Measurements from ENCODE around the gene NUTF2. TPM values are rescaled to one million over a fixed set of nuclear protein-coding genes. Genes with fewer than 3 reads are reported as not detected.

NUTF2 gene
- total and polyA plus RNA-seq, 2 donors (not counting 1 experiment from before 2014, with no cell fraction given), result 50.1 to 87.3 TPM

DNA sequence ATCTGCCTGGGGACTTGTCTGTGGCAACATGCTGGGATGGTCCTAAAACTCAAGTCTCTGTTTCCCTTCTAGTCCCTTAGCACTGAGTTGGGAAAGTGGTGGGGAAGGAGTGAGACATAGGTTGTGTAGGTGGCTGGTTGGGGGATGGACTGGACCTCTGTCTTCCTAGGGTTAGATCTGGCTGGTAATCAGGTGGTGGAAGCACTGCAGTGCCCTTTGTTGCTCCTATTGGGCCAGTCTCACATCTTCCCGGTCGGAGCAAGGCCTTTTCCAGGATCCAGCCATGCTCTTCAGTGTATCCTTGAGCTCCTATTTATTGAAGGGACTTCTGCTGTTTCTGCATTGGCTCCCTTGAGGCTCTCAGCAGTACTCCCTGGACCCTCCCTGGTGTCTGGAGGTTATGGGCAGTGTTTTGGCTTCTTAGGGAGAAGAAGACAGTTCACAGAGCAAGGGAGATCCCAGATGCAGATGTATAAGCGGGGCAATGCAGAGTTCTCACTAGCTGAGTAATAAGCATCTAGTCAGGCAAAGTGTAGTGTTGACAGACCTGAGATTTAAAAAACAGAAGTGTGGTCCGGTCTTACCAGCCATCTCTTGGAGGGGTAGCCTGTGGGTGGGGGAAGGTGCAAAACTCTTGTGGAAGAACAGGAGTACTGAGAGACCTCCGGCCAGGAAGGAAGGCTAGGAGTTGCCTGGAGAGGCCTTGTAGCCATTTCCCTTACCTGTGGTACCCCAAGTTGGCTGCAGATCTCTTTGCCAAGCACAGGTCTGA, 1.3 kb upstream of the NUTF2 start:
- WGBS (ENCODE audit: insufficient coverage), result 81% methylated on average over 5 of the region's 5 CpGs
- ATAC-seq (ENCODE audit: low read depth) (no peak), DNase-seq (no peak)
- H3K4me3 Mint-ChIP-seq, result peak overlapping the region; percentile 92
- peak overlapping the region; percentile 85 for H3K9ac ChIP-seq (ENCODE audit: low read length)
- peak overlapping the region; percentile 93 for H3K27ac Mint-ChIP-seq
- H3K27me3 ChIP-seq (replicated peaks in 1 of 4; ENCODE audit: control extremely low read depth in 1 of 4, control insufficient read depth in 3 of 4, insufficient read depth in 4 of 4, low read length in 3 of 4), result no peaks in the 10 kb centered on the region
- H3K9me3 Mint-ChIP-seq (ENCODE audit: insufficient read depth), result no peaks in the 10 kb centered on the region
- ChIA-PET POLR2A (interaction anchor here (1.5 to 2.0 kb wide), 2 partner anchors 39 to 90 kb away, joined by 6 to 11 read pairs; partner anchors contain the start of genes PSMB10, RANBP10 and TSNAXIP1), CTCF (interaction anchor here (0.8 to 3.5 kb wide), 12 partner anchors 12 to 239 kb away, joined by 3 to 13 read pairs (median 4); partner anchors contain the start of genes DDX28, DUS2 and NFATC3)
- peaks cover 0 to 5% (median 0%) of the 10 kb centered on the region in 3 donors for H3K9me3 ChIP-seq (ENCODE audit: control extremely low read depth in 1 of 3, control insufficient read depth in 2 of 3, insufficient read depth in 1 of 3, low read length in 2 of 3)
- intact Hi-C loops (cut with micrococcal nuclease), result loop anchor here (1.0 to 10.0 kb wide), 10 partner anchors 12 to 1091 kb away; partner anchors contain the start of genes ATP6V0D1, CTCF, DYNC1LI2 and GFOD2
- peak overlapping the region; percentile 97 for H3K4me2 ChIP-seq (replicated peaks; ENCODE audit: low read depth, low read length, poor library complexity, severe bottlenecking)
- peaks cover 58% of the 10 kb centered on the region for H3K79me2 ChIP-seq (ENCODE audit: control insufficient read depth, insufficient read depth, low read length)
- H3K27me3 Mint-ChIP-seq, result no peaks in the 10 kb centered on the region
- H3K4me1 Mint-ChIP-seq, result peaks cover 52% of the 10 kb centered on the region
- H3K4me3 ChIP-seq (ENCODE audit: control extremely low read depth in 1 of 5, extremely low read depth in 1 of 5, insufficient read depth in 1 of 5, low read depth in 2 of 5, low read length in 4 of 5), result peak overlapping the region in 4 of 5 experiments; percentile 64 to 86 (median 84)
- H3K36me3 ChIP-seq (replicated peaks in 1 of 2; ENCODE audit: control extremely low read depth in 1 of 2, control insufficient read depth in 1 of 2, extremely low read depth in 1 of 2, insufficient read depth in 2 of 2, low read length in 1 of 2), result no peaks in the 10 kb centered on the region
- peak overlapping the region; percentile 93 for H2AFZ ChIP-seq (ENCODE audit: insufficient read depth, low read depth, low read length, poor library complexity, severe bottlenecking)
- H4K20me1 ChIP-seq (ENCODE audit: control insufficient read depth, insufficient read depth, low read length, poor library complexity, severe bottlenecking), result peaks cover 36% of the 10 kb centered on the region
- peaks cover 39 to 53% of the 10 kb centered on the region in 2 donors for H3K4me1 ChIP-seq (ENCODE audit: control insufficient read depth in 2 of 2, insufficient read depth in 2 of 2, low read length in 2 of 2)
- TF ChIP-seq EZH2 (IDR thresholded peaks at IDR 0.05; ENCODE audit: borderline replicate concordance, insufficient read depth, low read depth, low read length, poor library complexity, severe bottlenecking), result no peak
- TF ChIP-seq, protein P1, sequence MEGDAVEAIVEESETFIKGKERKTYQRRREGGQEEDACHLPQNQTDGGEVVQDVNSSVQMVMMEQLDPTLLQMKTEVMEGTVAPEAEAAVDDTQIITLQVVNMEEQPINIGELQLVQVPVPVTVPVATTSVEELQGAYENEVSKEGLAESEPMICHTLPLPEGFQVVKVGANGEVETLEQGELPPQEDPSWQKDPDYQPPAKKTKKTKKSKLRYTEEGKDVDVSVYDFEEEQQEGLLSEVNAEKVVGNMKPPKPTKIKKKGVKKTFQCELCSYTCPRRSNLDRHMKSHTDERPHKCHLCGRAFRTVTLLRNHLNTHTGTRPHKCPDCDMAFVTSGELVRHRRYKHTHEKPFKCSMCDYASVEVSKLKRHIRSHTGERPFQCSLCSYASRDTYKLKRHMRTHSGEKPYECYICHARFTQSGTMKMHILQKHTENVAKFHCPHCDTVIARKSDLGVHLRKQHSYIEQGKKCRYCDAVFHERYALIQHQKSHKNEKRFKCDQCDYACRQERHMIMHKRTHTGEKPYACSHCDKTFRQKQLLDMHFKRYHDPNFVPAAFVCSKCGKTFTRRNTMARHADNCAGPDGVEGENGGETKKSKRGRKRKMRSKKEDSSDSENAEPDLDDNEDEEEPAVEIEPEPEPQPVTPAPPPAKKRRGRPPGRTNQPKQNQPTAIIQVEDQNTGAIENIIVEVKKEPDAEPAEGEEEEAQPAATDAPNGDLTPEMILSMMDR (IDR thresholded peaks at IDR 0.05), result no peak
- H3K27ac ChIP-seq (ENCODE audit: low read length in 2 of 2), result peak overlapping the region in 1 of 2 donors; percentile 81

DNA sequence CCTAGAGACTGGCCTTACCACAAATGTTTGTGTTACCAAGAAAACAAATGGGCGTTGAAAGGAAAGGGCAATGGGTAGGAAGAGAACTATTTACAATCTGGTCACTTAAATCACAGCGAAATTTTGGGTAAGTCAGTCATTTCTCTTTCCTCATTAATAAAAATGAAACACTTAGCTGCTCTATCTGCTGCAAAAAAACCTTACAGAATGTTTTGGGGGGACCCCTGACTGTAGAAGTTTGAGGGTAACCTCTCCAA, 742 bp upstream of the NUTF2 start:
- CTCF ChIA-PET, result interaction anchor here (0.8 to 3.5 kb wide), 8 partner anchors 13 to 179 kb away, joined by 3 to 12 read pairs (median 4); partner anchors contain the start of gene EDC4
- 0% methylated on average over 1 of the region's 2 CpGs for WGBS (ENCODE audit: insufficient coverage)
- H3K9me3 Mint-ChIP-seq (ENCODE audit: insufficient read depth), result no peaks in the 10 kb centered on the region
- H3K4me1 Mint-ChIP-seq, result peaks cover 52% of the 10 kb centered on the region
- H3K4me3 Mint-ChIP-seq, result peak overlapping the region; percentile 92
- peak overlapping the region; percentile 97 for H3K4me2 ChIP-seq (replicated peaks; ENCODE audit: low read depth, low read length, poor library complexity, severe bottlenecking)
- H3K4me3 ChIP-seq (ENCODE audit: control extremely low read depth in 1 of 5, extremely low read depth in 1 of 5, insufficient read depth in 1 of 5, low read depth in 2 of 5, low read length in 4 of 5), result peak overlapping the region; percentile 64 to 92 (median 85)
- no peaks in the 10 kb centered on the region for H3K27me3 ChIP-seq (replicated peaks in 1 of 4; ENCODE audit: control extremely low read depth in 1 of 4, control insufficient read depth in 3 of 4, insufficient read depth in 4 of 4, low read length in 3 of 4)
- intact Hi-C loops (cut with micrococcal nuclease), result loop anchor here (1.0 to 10.0 kb wide), 10 partner anchors 13 to 1091 kb away; partner anchors contain the start of genes ATP6V0D1, CTCF, DYNC1LI2 and GFOD2
- no peaks in the 10 kb centered on the region for H3K36me3 ChIP-seq (replicated peaks in 1 of 2; ENCODE audit: control extremely low read depth in 1 of 2, control insufficient read depth in 1 of 2, extremely low read depth in 1 of 2, insufficient read depth in 2 of 2, low read length in 1 of 2)
- no peak for TF ChIP-seq EZH2 (IDR thresholded peaks at IDR 0.05; ENCODE audit: borderline replicate concordance, insufficient read depth, low read depth, low read length, poor library complexity, severe bottlenecking)
- TF ChIP-seq, protein P1 (IDR thresholded peaks at IDR 0.05), result no peak
- H4K20me1 ChIP-seq (ENCODE audit: control insufficient read depth, insufficient read depth, low read length, poor library complexity, severe bottlenecking), result peaks cover 36% of the 10 kb centered on the region
- H3K4me1 ChIP-seq (ENCODE audit: control insufficient read depth in 2 of 2, insufficient read depth in 2 of 2, low read length in 2 of 2), result peaks cover 39 to 53% of the 10 kb centered on the region in 2 donors
- H3K9me3 ChIP-seq (ENCODE audit: control extremely low read depth in 1 of 3, control insufficient read depth in 2 of 3, insufficient read depth in 1 of 3, low read length in 2 of 3), result peaks cover 0 to 5% (median 0%) of the 10 kb centered on the region in 3 donors
- no peaks in the 10 kb centered on the region for H3K27me3 Mint-ChIP-seq
- ATAC-seq (ENCODE audit: low read depth) (no peak), DNase-seq (no peak)
- peaks cover 64% of the 10 kb centered on the region for H3K79me2 ChIP-seq (ENCODE audit: control insufficient read depth, insufficient read depth, low read length)
- H3K27ac ChIP-seq (ENCODE audit: low read length in 2 of 2), result peak overlapping the region; percentile 54 to 81
- POLR2A ChIA-PET, result interaction anchor here (0.6 to 2.0 kb wide), 4 partner anchors 39 to 1125 kb away, joined by 3 to 11 read pairs (median 4); partner anchors contain the start of genes PSMB10, RANBP10 and TSNAXIP1
- H2AFZ ChIP-seq (ENCODE audit: insufficient read depth, low read depth, low read length, poor library complexity, severe bottlenecking), result peak overlapping the region; percentile 93
- peak overlapping the region; percentile 85 for H3K9ac ChIP-seq (ENCODE audit: low read length)
- H3K27ac Mint-ChIP-seq, result peak overlapping the region; percentile 93
